Fibroblast of lung (primary cell): ENCODE data around the gene SAMD11. TPM values are rescaled to one million over a fixed set of nuclear protein-coding genes. Genes with fewer than 3 reads are reported as not detected.

Source experiments
- DNase-seq, 2 donors: peaks; one replicate each; pipeline versions ENCODE4 v3.0.0 to v3.0.0-alpha.2; 2010; ENCODE audit warnings: low read depth in 2 of 2
- H2AFZ ChIP-seq: 2 replicates; pipeline ENCODE4 v1.5.1; 2012; ENCODE audit warnings: low read length, control low read depth, inconsistent platforms
- H3K27ac ChIP-seq: 2 replicates; pipeline ENCODE4 v1.5.1; 2011; ENCODE audit warnings: low read length, control low read depth; ENCODE audit not compliant: insufficient read depth
- H3K27me3 ChIP-seq: 2 replicates; pipeline ENCODE4 v1.5.1; 2011; ENCODE audit warnings: mild to moderate bottlenecking, low read length; ENCODE audit not compliant: control insufficient read depth, insufficient read depth
- H3K36me3 ChIP-seq: 2 replicates; pipeline ENCODE4 v1.5.1; 2011; ENCODE audit warnings: low read length; ENCODE audit not compliant: control insufficient read depth, insufficient read depth
- H3K4me1 ChIP-seq: 2 replicates; pipeline ENCODE4 v1.5.1; 2011; ENCODE audit warnings: low read length; ENCODE audit not compliant: control insufficient read depth, insufficient read depth; ENCODE audit errors: extremely low read depth
- H3K4me2 ChIP-seq: 2 replicates; pipeline ENCODE4 v1.5.1; 2011; ENCODE audit warnings: low read length, control low read depth; ENCODE audit not compliant: insufficient read depth; ENCODE audit errors: extremely low read depth
- H3K4me3 ChIP-seq, 4 experiments: fragments of 200-600 bp in 1 of 4; sonication (generic) in 1 of 4; replicated peaks in 1 of 4; 2 replicates each; pipeline ENCODE4 v1.5.1; 2011 to 2016; ENCODE audit warnings: low read length in 4 of 4, low read depth in 3 of 4, mild to moderate bottlenecking in 3 of 4, control low read depth in 2 of 4, inconsistent platforms in 1 of 4, mixed read lengths in 1 of 4; ENCODE audit not compliant: insufficient read depth in 1 of 4; ENCODE audit errors: control extremely low read depth in 1 of 4
- H3K79me2 ChIP-seq: 2 replicates; pipeline ENCODE4 v1.5.1; 2012; ENCODE audit warnings: mild to moderate bottlenecking, low read length, inconsistent platforms; ENCODE audit not compliant: control insufficient read depth, insufficient read depth
- H3K9ac ChIP-seq: 2 replicates; pipeline ENCODE4 v1.5.1; 2011; ENCODE audit warnings: mild to moderate bottlenecking, low read length, control low read depth; ENCODE audit not compliant: insufficient read depth
- H3K9me3 ChIP-seq: 2 replicates; pipeline ENCODE4 v1.5.1; 2012; ENCODE audit warnings: low read depth, low read length; ENCODE audit not compliant: control insufficient read depth, insufficient read depth
- H4K20me1 ChIP-seq: 2 replicates; pipeline ENCODE4 v1.5.1; 2011; ENCODE audit warnings: low read length; ENCODE audit not compliant: control insufficient read depth, insufficient read depth; ENCODE audit errors: extremely low read depth
- CTCF ChIP-seq, 2 donors: IDR thresholded peaks in 1 of 2; conservative IDR thresholded peaks in 1 of 2; 1 replicate in 1 of 2; 2 replicates in 1 of 2; pipeline ENCODE4 v1.5.1; 2011 to 2012; ENCODE audit warnings: low read length in 2 of 2, control low read depth in 1 of 2, inconsistent platforms in 1 of 2, low read depth in 1 of 2, mild to moderate bottlenecking in 1 of 2
- EZH2 ChIP-seq: IDR thresholded peaks from 2 replicates; pipeline ENCODE4 v1.5.1; 2012; ENCODE audit warnings: low read length, control low read depth, mild to moderate bottlenecking; ENCODE audit errors: missing control alignments
- polyA plus RNA-seq, 2 donors: library from polyadenylated mRNA; depleted of rRNA in 1 of 2; stranded (reverse) in 1 of 2; unstranded in 1 of 2; fragments of >200 nt; gene quantifications; 2 replicates each; pipeline ENCODE4 v1.2.1, GENCODE V29; 2011 to 2012; ENCODE audit warnings: missing spikeins in 1 of 2
- total RNA-seq: library from RNA; depleted of rRNA; stranded (reverse); fragments of >200 nt; gene quantifications from 2 replicates; pipeline ENCODE4 v1.2.1, GENCODE V29; 2014

SAMD11 gene
- total and polyA plus RNA-seq, 2 donors (not counting 1 experiment from before 2014, with no cell fraction given), result 0.40 to 3.8 TPM

- Histone ChIP-seq H3K27me3 (peaks cover 2% of the 10 kb centered on the region), H3K4me1 (no peaks in the 10 kb centered on the region), H3K9me3 (no peaks in the 10 kb centered on the region), H4K20me1 (no peaks in the 10 kb centered on the region), H3K4me2 (no peak overlapping the region), H3K79me2 (no peaks in the 10 kb centered on the region), H3K27ac (no peak overlapping the region), H3K9ac (no peak overlapping the region), H3K36me3 (no peaks in the 10 kb centered on the region), H2AFZ (no peak overlapping the region), H3K4me3 (no peak overlapping the region)
- no peak for TF ChIP-seq EZH2
- TF ChIP-seq CTCF (conservative IDR thresholded peaks at IDR 0.05 in 1 of 2, IDR thresholded peaks at IDR 0.05 in 1 of 2; ENCODE audit: low read depth in 1 of 2, low read length in 2 of 2), result no peak
- no peak for DNase-seq
Observed at GRCh38 chr1:978069-978834, 54.5 kb downstream of the SAMD11 start.

GRCh38 chr1:978835-979743, 55.4 kb downstream of the SAMD11 start:
- DNase-seq, result no peak
- no peaks in the 10 kb centered on the region for H3K9me3 ChIP-seq
- no peaks in the 10 kb centered on the region for H3K4me1 ChIP-seq
- TF ChIP-seq EZH2 (no peak), CTCF (conservative IDR thresholded peaks at IDR 0.05 in 1 of 2, IDR thresholded peaks at IDR 0.05 in 1 of 2; ENCODE audit: low read depth in 1 of 2, low read length in 2 of 2) (no peak)
- H3K36me3 ChIP-seq, result no peaks in the 10 kb centered on the region
- peaks cover 2% of the 10 kb centered on the region for H3K27me3 ChIP-seq
- H2AFZ ChIP-seq, result no peak overlapping the region
- no peak overlapping the region for H3K27ac ChIP-seq
- H3K4me3 ChIP-seq, result no peak overlapping the region
- H4K20me1 ChIP-seq, result no peaks in the 10 kb centered on the region
- H3K9ac ChIP-seq, result no peak overlapping the region
- H3K4me2 ChIP-seq, result no peak overlapping the region
- no peaks in the 10 kb centered on the region for H3K79me2 ChIP-seq

GRCh38 chr1:979744-980072, 56.0 kb downstream of the SAMD11 start:
- Histone ChIP-seq H3K4me1 (no peaks in the 10 kb centered on the region), H3K27ac (no peak overlapping the region), H3K27me3 (peaks cover 2% of the 10 kb centered on the region), H3K9ac (no peak overlapping the region), H3K9me3 (no peaks in the 10 kb centered on the region), H2AFZ (no peak overlapping the region), H3K79me2 (no peaks in the 10 kb centered on the region), H3K4me2 (no peak overlapping the region), H4K20me1 (no peaks in the 10 kb centered on the region), H3K36me3 (no peaks in the 10 kb centered on the region), H3K4me3 (no peak overlapping the region)
- TF ChIP-seq EZH2 (no peak), CTCF (conservative IDR thresholded peaks at IDR 0.05 in 1 of 2, IDR thresholded peaks at IDR 0.05 in 1 of 2; ENCODE audit: low read depth in 1 of 2, low read length in 2 of 2) (no peak)
- no peak for DNase-seq
